GM12872 (cell line): ENCODE data around the gene ICOS.

Experiments used
- CTCF ChIP-seq: IDR thresholded peaks from 3 replicates; pipeline ENCODE4 v1.5.1; 2011; ENCODE audit warnings: low read depth, mild to moderate bottlenecking, low read length, moderate library complexity; ENCODE audit not compliant: insufficient read depth

Gene ICOS

GRCh38 chr2:203951366-203951902, 14.9 kb downstream of the ICOS start:
- TF ChIP-seq CTCF: no peak

GRCh38 chr2:203959265-203959664, 22.7 kb downstream of the ICOS start:
- TF ChIP-seq CTCF: no peak

GRCh38 chr2:203959672-203960071, 23.1 kb downstream of the ICOS start:
- TF ChIP-seq CTCF: no peak

- no peak for TF ChIP-seq CTCF
Measured at GRCh38 chr2:203960811-203961210, 24.2 kb downstream of the ICOS start.

- TF ChIP-seq CTCF: no peak
Measured at GRCh38 chr2:203971251-203971650, 34.7 kb downstream of the ICOS start.

- no peak for TF ChIP-seq CTCF
Measured at GRCh38 chr2:203972066-203972465, 35.5 kb downstream of the ICOS start.

- TF ChIP-seq CTCF: no peak
Measured at GRCh38 chr2:203973000-203973399, 36.4 kb downstream of the ICOS start.
